Right lobe of liver (tissue), 4 donors: ENCODE measurements around the gene SLC16A9.

ENCODE experiments used
- CTCF ChIP-seq, 4 donors: fragments of 200-600 bp in 3 of 4; fragments of 450-650 bp in 1 of 4; IDR thresholded peaks; one replicate each; pipeline versions ENCODE4 v1.5.1 to v1.8.0; 2016 to 2022; ENCODE audit warnings: antibody characterized with exemption in 4 of 4, mild to moderate bottlenecking in 2 of 4
- POLR2A ChIP-seq: fragments of 450-650 bp; IDR thresholded peaks from one replicate; pipeline ENCODE4 v1.6.1; 2017; ENCODE audit warnings: antibody characterized with exemption, mild to moderate bottlenecking
- donor health status: DM: no; HTN: no; CAD: no.
- donor health status: DM: no; HTN: no; CAD: no.
- donor health status: DM: no; HTN: yes; CAD: no.

- TF ChIP-seq CTCF (IDR thresholded peaks at IDR 0.05): no peak
- TF ChIP-seq POLR2A: no peak
Observed at GRCh38 chr10:59674215-59674836, 35.3 kb downstream of the SLC16A9 start.
